B cell (primary cell): ENCODE results near the gene ZFPL1.

Experiments
- CTCF ChIP-seq: fragments of 200-600 bp; IDR thresholded peaks from one replicate; pipeline ENCODE4 v1.8.0; 2022; ENCODE audit warnings: antibody characterized with exemption, mild to moderate bottlenecking
- EZH2 ChIP-seq: IDR thresholded peaks from 2 replicates; pipeline ENCODE4 v1.6.1; 2012; ENCODE audit warnings: borderline replicate concordance, low read depth, mild to moderate bottlenecking, moderate library complexity, low read length; ENCODE audit not compliant: insufficient read depth, poor library complexity, severe bottlenecking

- TF ChIP-seq CTCF (no peak), EZH2 (no peak)
Measured at GRCh38 chr11:65087216-65087615, 3.2 kb downstream of the ZFPL1 start.
